NT2/D1 (cell line): Measurements from ENCODE around the gene ZDHHC8.
"Not testable (repeated sequence)": the region's sequence is repeated elsewhere in the genome, so short reads cannot be mapped to it uniquely, and the experiment has no call there.

Source experiments
- DNase-seq: peaks from one replicate; pipeline ENCODE4 v3.0.0-alpha.2; 2011; ENCODE audit warnings: low read depth, low spot score
- H3K27me3 ChIP-seq: 2 replicates; pipeline ENCODE4 v1.6.0; 2011; ENCODE audit warnings: mild to moderate bottlenecking; ENCODE audit not compliant: insufficient read length, insufficient read depth
- H3K36me3 ChIP-seq: 2 replicates; pipeline ENCODE4 v1.6.1; 2011; ENCODE audit warnings: mild to moderate bottlenecking, low read length, mixed read lengths; ENCODE audit not compliant: insufficient read depth, insufficient read length
- H3K4me1 ChIP-seq: 2 replicates; pipeline ENCODE4 v1.5.1; 2011; ENCODE audit not compliant: insufficient read depth, insufficient read length
- H3K4me3 ChIP-seq: 2 replicates; pipeline ENCODE4 v1.5.1; 2011; ENCODE audit warnings: low read depth; ENCODE audit not compliant: insufficient read length
- H3K9ac ChIP-seq: 2 replicates; pipeline ENCODE4 v1.6.0; 2011; ENCODE audit warnings: low read depth; ENCODE audit not compliant: insufficient read length
- H3K9me3 ChIP-seq: 2 replicates; pipeline ENCODE4 v1.5.1; 2011; ENCODE audit warnings: mild to moderate bottlenecking, low read length; ENCODE audit not compliant: insufficient read depth
- SUZ12 ChIP-seq: IDR thresholded peaks from 2 replicates; pipeline ENCODE4 v1.6.1; 2011; ENCODE audit not compliant: insufficient read length, insufficient read depth; ENCODE audit errors: extremely low read depth
- YY1 ChIP-seq: IDR thresholded peaks from 2 replicates; pipeline ENCODE4 v1.6.1; 2011; ENCODE audit not compliant: insufficient read length, insufficient read depth
- ZNF274 ChIP-seq: IDR thresholded peaks from 2 replicates; pipeline ENCODE4 v1.6.1; 2011; ENCODE audit warnings: mild to moderate bottlenecking, low read depth, low read length

ZDHHC8 gene

GRCh38 chr22:20158391-20159036, 26.9 kb downstream of the ZDHHC8 start:
- Histone ChIP-seq H3K27me3 (no peaks in the 10 kb centered on the region), H3K9me3 (no peaks in the 10 kb centered on the region), H3K4me3 (no peak overlapping the region), H3K36me3 (no peaks in the 10 kb centered on the region), H3K9ac (peak overlapping the region; percentile 2), H3K4me1 (peaks cover 9% of the 10 kb centered on the region)
- no peak for DNase-seq
- TF ChIP-seq YY1 (no peak), ZNF274 (no peak), SUZ12 (no peak)

- H3K36me3 ChIP-seq: no peaks in the 10 kb centered on the region
- DNase-seq: no peak
- H3K4me3 ChIP-seq: no peak overlapping the region
- no peak overlapping the region for H3K9ac ChIP-seq
- H3K4me1 ChIP-seq: peaks cover 5% of the 10 kb centered on the region
- H3K27me3 ChIP-seq: no peaks in the 10 kb centered on the region
- no peaks in the 10 kb centered on the region for H3K9me3 ChIP-seq
- TF ChIP-seq YY1: no peak
- no peak for TF ChIP-seq ZNF274
- TF ChIP-seq SUZ12: no peak
These were observed 27.5 kb downstream of the ZDHHC8 start for GRCh38 chr22:20159076-20159475.

GRCh38 chr22:20159531-20159930, 27.9 kb downstream of the ZDHHC8 start:
- not testable (repeated sequence) for H3K4me3 ChIP-seq, H3K36me3 ChIP-seq, H3K4me1 ChIP-seq, H3K9me3 ChIP-seq, H3K9ac ChIP-seq, H3K27me3 ChIP-seq, DNase-seq

- peaks cover 2% of the 10 kb centered on the region for H3K4me1 ChIP-seq
- H3K9me3 ChIP-seq: no peaks in the 10 kb centered on the region
- no peak for DNase-seq
- no peak overlapping the region for H3K4me3 ChIP-seq
- no peaks in the 10 kb centered on the region for H3K36me3 ChIP-seq
- TF ChIP-seq ZNF274 (no peak), YY1 (no peak)
- H3K27me3 ChIP-seq: no peaks in the 10 kb centered on the region
- no peak overlapping the region for H3K9ac ChIP-seq
These were observed 28.4 kb downstream of the ZDHHC8 start for GRCh38 chr22:20160041-20160440.

GRCh38 chr22:20164863-20165262, 33.3 kb downstream of the ZDHHC8 start:
- H3K9me3 ChIP-seq: no peaks in the 10 kb centered on the region
- H3K9ac ChIP-seq: no peak overlapping the region
- H3K36me3 ChIP-seq: no peaks in the 10 kb centered on the region
- no peak for TF ChIP-seq SUZ12
- no peak for TF ChIP-seq YY1
- no peak for TF ChIP-seq ZNF274
- DNase-seq: no peak
- no peaks in the 10 kb centered on the region for H3K27me3 ChIP-seq
- no peaks in the 10 kb centered on the region for H3K4me1 ChIP-seq
- no peak overlapping the region for H3K4me3 ChIP-seq

- Histone ChIP-seq H3K36me3 (no peaks in the 10 kb centered on the region), H3K4me3 (no peak overlapping the region), H3K9ac (no peak overlapping the region), H3K27me3 (no peaks in the 10 kb centered on the region), H3K9me3 (no peaks in the 10 kb centered on the region), H3K4me1 (no peaks in the 10 kb centered on the region)
- no peak for DNase-seq
- TF ChIP-seq SUZ12 (no peak), ZNF274 (no peak), YY1 (no peak)
These were observed 33.8 kb downstream of the ZDHHC8 start for GRCh38 chr22:20165421-20165820.

- H3K27me3 ChIP-seq: no peaks in the 10 kb centered on the region
- no peaks in the 10 kb centered on the region for H3K4me1 ChIP-seq
- no peak for DNase-seq
- H3K9ac ChIP-seq: no peak overlapping the region
- TF ChIP-seq SUZ12: no peak
- TF ChIP-seq ZNF274: no peak
- TF ChIP-seq YY1: no peak
- H3K4me3 ChIP-seq: no peak overlapping the region
- H3K36me3 ChIP-seq: no peaks in the 10 kb centered on the region
- no peaks in the 10 kb centered on the region for H3K9me3 ChIP-seq
These were observed 34.3 kb downstream of the ZDHHC8 start for GRCh38 chr22:20165913-20166312.

GRCh38 chr22:20166703-20167102, 35.1 kb downstream of the ZDHHC8 start:
- H3K27me3 ChIP-seq: no peaks in the 10 kb centered on the region
- no peaks in the 10 kb centered on the region for H3K36me3 ChIP-seq
- no peaks in the 10 kb centered on the region for H3K4me1 ChIP-seq
- TF ChIP-seq YY1: no peak
- TF ChIP-seq ZNF274: no peak
- no peak for TF ChIP-seq SUZ12
- no peak overlapping the region for H3K9ac ChIP-seq
- H3K4me3 ChIP-seq: no peak overlapping the region
- no peaks in the 10 kb centered on the region for H3K9me3 ChIP-seq
- no peak for DNase-seq
